Measurements from ENCODE around the gene GRPEL2.

DNA sequence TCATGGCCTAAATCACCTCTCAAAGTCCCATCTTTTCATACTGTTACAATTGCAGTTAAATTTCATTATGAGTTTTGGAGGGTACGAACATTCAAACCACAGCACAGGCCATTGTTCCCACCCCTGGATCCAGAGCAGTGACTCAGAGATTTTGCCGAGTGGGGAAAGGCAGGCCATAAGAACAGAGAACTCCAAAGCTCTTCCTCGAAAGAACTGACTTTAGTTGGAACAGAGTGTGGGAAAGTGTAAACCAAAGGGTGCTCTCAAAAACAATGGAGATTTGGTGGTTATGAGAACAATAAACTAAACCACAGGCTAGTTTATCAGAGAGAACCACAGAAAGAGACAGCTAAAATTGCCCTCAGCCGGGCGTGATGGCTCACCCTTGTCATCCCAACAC is 19.4 kb upstream of the GRPEL2 start:
- TF ChIP-seq, protein P1, sequence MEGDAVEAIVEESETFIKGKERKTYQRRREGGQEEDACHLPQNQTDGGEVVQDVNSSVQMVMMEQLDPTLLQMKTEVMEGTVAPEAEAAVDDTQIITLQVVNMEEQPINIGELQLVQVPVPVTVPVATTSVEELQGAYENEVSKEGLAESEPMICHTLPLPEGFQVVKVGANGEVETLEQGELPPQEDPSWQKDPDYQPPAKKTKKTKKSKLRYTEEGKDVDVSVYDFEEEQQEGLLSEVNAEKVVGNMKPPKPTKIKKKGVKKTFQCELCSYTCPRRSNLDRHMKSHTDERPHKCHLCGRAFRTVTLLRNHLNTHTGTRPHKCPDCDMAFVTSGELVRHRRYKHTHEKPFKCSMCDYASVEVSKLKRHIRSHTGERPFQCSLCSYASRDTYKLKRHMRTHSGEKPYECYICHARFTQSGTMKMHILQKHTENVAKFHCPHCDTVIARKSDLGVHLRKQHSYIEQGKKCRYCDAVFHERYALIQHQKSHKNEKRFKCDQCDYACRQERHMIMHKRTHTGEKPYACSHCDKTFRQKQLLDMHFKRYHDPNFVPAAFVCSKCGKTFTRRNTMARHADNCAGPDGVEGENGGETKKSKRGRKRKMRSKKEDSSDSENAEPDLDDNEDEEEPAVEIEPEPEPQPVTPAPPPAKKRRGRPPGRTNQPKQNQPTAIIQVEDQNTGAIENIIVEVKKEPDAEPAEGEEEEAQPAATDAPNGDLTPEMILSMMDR (IDR thresholded peaks at IDR 0.05), result no peak
- TF ChIP-seq POLR2A (IDR thresholded peaks at IDR 0.05), result no peak
